ENCODE data around the gene TRIM46. TPM values are rescaled to one million over a fixed set of nuclear protein-coding genes. Genes with fewer than 3 reads are reported as not detected.

The TRIM46 gene
- total and polyA plus RNA-seq, 2 of the 13 experiments (the other 11 are each of a cell fraction or from before 2014, with no cell fraction given) = 0.04 to 0.09 TPM

- peak; percentile 91 for TF ChIP-seq PAXIP1 (CRISPR knock-in tag; conservative IDR thresholded peaks at IDR 0.05)
- peak; percentile 55; the same call in 1 of the 2 replicates for TF ChIP-seq TIGD3 (CRISPR knock-in tag; IDR thresholded peaks at IDR 0.05; ENCODE audit: borderline replicate concordance)
- peak; percentile 52; the same call in 1 of the 2 replicates for TF ChIP-seq PHF8 (CRISPR knock-in tag; IDR thresholded peaks at IDR 0.05)
- TF ChIP-seq GPBP1L1 (CRISPR knock-in tag; IDR thresholded peaks at IDR 0.05) = no peak
- no peak for TF ChIP-seq FOSL1 (CRISPR knock-in tag; IDR thresholded peaks at IDR 0.05; ENCODE audit: borderline replicate concordance)
- no peak for TF ChIP-seq RNF219 (CRISPR knock-in tag; IDR thresholded peaks at IDR 0.05)
- peak; percentile 98 for TF ChIP-seq FOXO1 (CRISPR knock-in tag; IDR thresholded peaks at IDR 0.05)
- TF ChIP-seq HDAC6 (IDR thresholded peaks at IDR 0.05; ENCODE audit: low read depth, low read length) = no peak
- no peak; the same call in 1 of the 2 replicates for TF ChIP-seq ZNF670 (CRISPR knock-in tag; IDR thresholded peaks at IDR 0.05; ENCODE audit: borderline replicate concordance)
- TF ChIP-seq PHB2 (IDR thresholded peaks at IDR 0.05; ENCODE audit: partially characterized antibody) = no peak
- TF ChIP-seq THRA (CRISPR knock-in tag; IDR thresholded peaks at IDR 0.05; ENCODE audit: borderline replicate concordance) = peak; percentile 63; the same call in 1 of the 2 replicates
- TF ChIP-seq SOX13 (IDR thresholded peaks at IDR 0.05) = no peak
- peak in 1 of 2 experiments; percentile 74; a peak in 2 of 4 replicates for TF ChIP-seq SOX13 (CRISPR knock-in tag; conservative IDR thresholded peaks at IDR 0.05 in 1 of 2, IDR thresholded peaks at IDR 0.05 in 1 of 2)
- no peak for TF ChIP-seq CEBPB (IDR thresholded peaks at IDR 0.05; ENCODE audit: borderline replicate concordance, low read depth, low read length)
- TF ChIP-seq GTF2F1 (IDR thresholded peaks at IDR 0.05; ENCODE audit: low read length) = no peak
- no peak for TF ChIP-seq TRIM22 (IDR thresholded peaks at IDR 0.05)
Measured at GRCh38 chr1:155128755-155129473, 44.7 kb upstream of the TRIM46 start (continued).
